GM10266 (cell line): Measurements from ENCODE around the gene LIMS2.
A peak's percentile ranks its signal among the peaks of the same experiment; 100 is the strongest.

ENCODE experiments used
- DNase-seq: peaks from one replicate; pipeline ENCODE4 v3.0.0; 2012; ENCODE audit errors: extremely low spot score
- CTCF ChIP-seq: IDR thresholded peaks from 2 replicates; pipeline ENCODE4 v1.5.1; 2012; ENCODE audit warnings: mild to moderate bottlenecking, low read depth; ENCODE audit not compliant: control insufficient read depth, insufficient read depth; ENCODE audit errors: missing control alignments

The LIMS2 gene

GRCh38 chr2:127700527-127701192 lies 25.3 kb upstream of the LIMS2 start:
- peak; percentile 89 for DNase-seq
- no peak for TF ChIP-seq CTCF

GRCh38 chr2:127698553-127699355 lies 23.4 kb upstream of the LIMS2 start:
- no peak for TF ChIP-seq CTCF
- DNase-seq, result no peak

GRCh38 chr2:127697482-127698180 lies 22.3 kb upstream of the LIMS2 start:
- TF ChIP-seq CTCF, result no peak
- no peak for DNase-seq

GRCh38 chr2:127695491-127696472 lies 20.5 kb upstream of the LIMS2 start:
- TF ChIP-seq CTCF, result peak; percentile 38
- peak; percentile 50 for DNase-seq

GRCh38 chr2:127694986-127695385 lies 19.7 kb upstream of the LIMS2 start:
- DNase-seq, result no peak
- TF ChIP-seq CTCF, result no peak

GRCh38 chr2:127690696-127691095 lies 15.4 kb upstream of the LIMS2 start:
- no peak for DNase-seq
- TF ChIP-seq CTCF, result no peak
